Mucosa of rectum (tissue), 2 donors: ENCODE data around the gene ASB13.
A peak's percentile ranks its signal among the peaks of the same experiment; 100 is the strongest.

ENCODE experiments used
- H3K27ac ChIP-seq, 2 donors: one replicate each; pipeline ENCODE4 v1.7.0; 2013; ENCODE audit warnings: inconsistent platforms in 2 of 2, low read depth in 2 of 2, low read length in 2 of 2
- H3K27me3 ChIP-seq, 2 donors: one replicate each; pipeline ENCODE4 v1.7.0; 2013; ENCODE audit warnings: low read length in 2 of 2; ENCODE audit not compliant: control insufficient read depth in 2 of 2, insufficient read depth in 2 of 2
- H3K36me3 ChIP-seq, 2 donors: one replicate each; pipeline ENCODE4 v1.7.0; 2013; ENCODE audit warnings: low read length in 2 of 2; ENCODE audit not compliant: control insufficient read depth in 2 of 2, insufficient read depth in 2 of 2
- H3K4me1 ChIP-seq, 2 donors: one replicate each; pipeline ENCODE4 v1.7.0; 2013; ENCODE audit warnings: low read length in 2 of 2, mild to moderate bottlenecking in 1 of 2; ENCODE audit not compliant: control insufficient read depth in 2 of 2, insufficient read depth in 2 of 2
- H3K4me3 ChIP-seq, 2 donors: one replicate each; pipeline ENCODE4 v1.7.0; 2013; ENCODE audit warnings: low read length in 2 of 2
- H3K9ac ChIP-seq, 2 donors: one replicate each; pipeline ENCODE4 v1.7.0; 2013; ENCODE audit warnings: low read length in 2 of 2, low read depth in 1 of 2, mild to moderate bottlenecking in 1 of 2
- H3K9me3 ChIP-seq, 2 donors: one replicate each; pipeline ENCODE4 v1.7.0; 2013; ENCODE audit warnings: low read length in 2 of 2; ENCODE audit not compliant: control insufficient read depth in 2 of 2
- donor health status: healthy.
- donor health status: Normal muscosa, but diverticular disease.

Gene ASB13

GRCh38 chr10:5618829-5619228 lies 47.6 kb downstream of the ASB13 start:
- Histone ChIP-seq H3K9me3 (no peaks in the 10 kb centered on the region), H3K27me3 (no peaks in the 10 kb centered on the region), H3K9ac (no peak overlapping the region), H3K4me1 (peaks cover 10 to 18% of the 10 kb centered on the region in 2 donors), H3K36me3 (no peaks in the 10 kb centered on the region), H3K27ac (no peak overlapping the region), H3K4me3 (no peak overlapping the region)

GRCh38 chr10:5618042-5618441 lies 48.4 kb downstream of the ASB13 start:
- Histone ChIP-seq H3K4me3 (no peak overlapping the region), H3K27ac (no peak overlapping the region), H3K36me3 (no peaks in the 10 kb centered on the region), H3K27me3 (no peaks in the 10 kb centered on the region), H3K4me1 (peaks cover 9 to 18% of the 10 kb centered on the region in 2 donors), H3K9ac (no peak overlapping the region), H3K9me3 (no peaks in the 10 kb centered on the region)

- Histone ChIP-seq H3K27me3 (no peaks in the 10 kb centered on the region), H3K27ac (no peak overlapping the region), H3K9ac (no peak overlapping the region), H3K4me1 (peaks cover 7 to 15% of the 10 kb centered on the region in 2 donors), H3K4me3 (no peak overlapping the region), H3K9me3 (no peaks in the 10 kb centered on the region), H3K36me3 (no peaks in the 10 kb centered on the region)
These were observed 48.9 kb downstream of the ASB13 start for GRCh38 chr10:5617521-5617920.

- Histone ChIP-seq H3K4me1 (peaks cover 7 to 20% of the 10 kb centered on the region in 2 donors), H3K27me3 (no peaks in the 10 kb centered on the region), H3K9ac (no peak overlapping the region), H3K4me3 (no peak overlapping the region), H3K9me3 (no peaks in the 10 kb centered on the region), H3K27ac (no peak overlapping the region), H3K36me3 (no peaks in the 10 kb centered on the region)
These were observed 49.6 kb downstream of the ASB13 start for GRCh38 chr10:5616836-5617235.

- Histone ChIP-seq H3K27me3 (no peaks in the 10 kb centered on the region), H3K4me1 (peaks cover 9 to 22% of the 10 kb centered on the region in 2 donors), H3K27ac (no peak overlapping the region), H3K9ac (no peak overlapping the region), H3K9me3 (no peaks in the 10 kb centered on the region), H3K4me3 (no peak overlapping the region), H3K36me3 (no peaks in the 10 kb centered on the region)
These were observed 50.3 kb downstream of the ASB13 start for GRCh38 chr10:5616046-5616445.

GRCh38 chr10:5615316-5615715 lies 51.1 kb downstream of the ASB13 start:
- H3K9me3 ChIP-seq: no peaks in the 10 kb centered on the region
- H3K9ac ChIP-seq: no peak overlapping the region
- H3K4me1 ChIP-seq: peaks cover 12 to 25% of the 10 kb centered on the region in 2 donors
- H3K36me3 ChIP-seq: no peaks in the 10 kb centered on the region
- H3K27me3 ChIP-seq: no peaks in the 10 kb centered on the region
- H3K27ac ChIP-seq: no peak overlapping the region
- H3K4me3 ChIP-seq: no peak overlapping the region

- no peak overlapping the region for H3K4me3 ChIP-seq
- H3K27me3 ChIP-seq: no peaks in the 10 kb centered on the region
- peak overlapping the region; percentile 43 to 47 for H3K27ac ChIP-seq
- no peaks in the 10 kb centered on the region for H3K9me3 ChIP-seq
- H3K4me1 ChIP-seq: peaks cover 19 to 28% of the 10 kb centered on the region in 2 donors
- H3K36me3 ChIP-seq: no peaks in the 10 kb centered on the region
- H3K9ac ChIP-seq: peak overlapping the region; percentile 20 to 41
These were observed 52.2 kb downstream of the ASB13 start for GRCh38 chr10:5614155-5614721.

GRCh38 chr10:5613481-5614154 lies 52.8 kb downstream of the ASB13 start:
- peak overlapping the region; percentile 20 to 41 for H3K9ac ChIP-seq
- peaks cover 16 to 32% of the 10 kb centered on the region in 2 donors for H3K4me1 ChIP-seq
- no peaks in the 10 kb centered on the region for H3K36me3 ChIP-seq
- no peaks in the 10 kb centered on the region for H3K27me3 ChIP-seq
- no peaks in the 10 kb centered on the region for H3K9me3 ChIP-seq
- peak overlapping the region; percentile 43 to 47 for H3K27ac ChIP-seq
- no peak overlapping the region for H3K4me3 ChIP-seq

GRCh38 chr10:5611899-5612680 lies 54.3 kb downstream of the ASB13 start:
- Histone ChIP-seq H3K27ac (no peak overlapping the region), H3K4me1 (peaks cover 16 to 32% of the 10 kb centered on the region in 2 donors), H3K9ac (no peak overlapping the region), H3K9me3 (no peaks in the 10 kb centered on the region), H3K27me3 (no peaks in the 10 kb centered on the region), H3K4me3 (no peak overlapping the region), H3K36me3 (no peaks in the 10 kb centered on the region)

- H3K36me3 ChIP-seq: no peaks in the 10 kb centered on the region
- H3K4me3 ChIP-seq: peak overlapping the region; percentile 56 to 67
These were observed 56.3 kb downstream of the ASB13 start for GRCh38 chr10:5609952-5610616.

More at GRCh38 chr10:5609952-5610616, 56.3 kb downstream of the ASB13 start:
- Histone ChIP-seq H3K9ac (peak overlapping the region; percentile 64 to 72), H3K9me3 (no peaks in the 10 kb centered on the region), H3K4me1 (peaks cover 16 to 32% of the 10 kb centered on the region in 2 donors), H3K27ac (peak overlapping the region; percentile 84 to 92), H3K27me3 (no peaks in the 10 kb centered on the region)
